ENCODE data around the gene PRDM11.
A peak's percentile ranks its signal among the peaks of the same experiment; 100 is the strongest.

The PRDM11 gene

DNA sequence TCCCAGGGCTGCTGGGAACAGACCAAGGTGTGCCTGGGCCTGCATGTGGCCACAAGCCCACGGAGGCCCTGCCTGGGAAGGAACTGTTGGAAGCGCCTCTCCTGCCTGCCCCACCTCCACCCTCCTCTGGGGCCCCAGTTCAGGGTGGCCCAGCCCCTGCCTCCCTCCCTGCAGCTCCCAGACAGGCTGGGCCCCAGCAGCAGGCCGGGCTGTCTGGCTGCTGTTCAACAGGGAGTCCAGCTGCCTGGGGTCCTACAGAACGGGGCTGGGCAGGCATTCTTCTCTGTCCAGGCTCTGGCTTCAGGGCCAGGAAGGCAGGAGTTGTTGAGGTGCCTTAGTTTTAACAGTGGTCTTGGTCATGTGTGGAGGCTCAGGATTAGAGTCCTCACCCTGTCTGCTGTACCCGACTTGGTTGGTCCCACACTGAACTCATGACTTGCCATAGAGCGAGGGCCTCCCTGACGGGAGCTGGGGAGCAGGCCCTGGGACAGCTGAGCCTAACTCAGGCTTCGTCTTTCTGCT, 11.8 kb downstream of the PRDM11 start:
- DNase-seq: no peak

GRCh38 chr11:45158891-45159605, 12.6 kb downstream of the PRDM11 start:
- DNase-seq: no peak

- no peak for DNase-seq
These were observed 13.4 kb downstream of the PRDM11 start for GRCh38 chr11:45159781-45160365.

GRCh38 chr11:45161252-45162063, 15.0 kb downstream of the PRDM11 start:
- DNase-seq: no peak

DNA sequence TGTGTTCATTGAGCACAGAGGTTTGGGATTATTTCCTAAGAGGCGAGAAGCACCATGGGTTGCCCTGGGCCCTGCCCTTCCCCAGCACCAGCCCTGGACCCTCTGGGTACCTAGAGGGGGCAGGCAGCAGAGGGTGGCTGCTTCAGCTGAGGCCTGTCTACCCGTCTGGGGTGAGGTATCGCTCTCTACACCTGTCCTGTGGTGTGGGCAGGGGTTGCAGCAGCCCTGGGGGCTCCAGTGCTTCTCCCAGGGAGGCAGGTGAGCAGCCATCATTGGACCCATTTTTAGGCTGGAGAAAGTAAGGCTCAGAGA, 15.6 kb downstream of the PRDM11 start:
- no peak for DNase-seq

DNA sequence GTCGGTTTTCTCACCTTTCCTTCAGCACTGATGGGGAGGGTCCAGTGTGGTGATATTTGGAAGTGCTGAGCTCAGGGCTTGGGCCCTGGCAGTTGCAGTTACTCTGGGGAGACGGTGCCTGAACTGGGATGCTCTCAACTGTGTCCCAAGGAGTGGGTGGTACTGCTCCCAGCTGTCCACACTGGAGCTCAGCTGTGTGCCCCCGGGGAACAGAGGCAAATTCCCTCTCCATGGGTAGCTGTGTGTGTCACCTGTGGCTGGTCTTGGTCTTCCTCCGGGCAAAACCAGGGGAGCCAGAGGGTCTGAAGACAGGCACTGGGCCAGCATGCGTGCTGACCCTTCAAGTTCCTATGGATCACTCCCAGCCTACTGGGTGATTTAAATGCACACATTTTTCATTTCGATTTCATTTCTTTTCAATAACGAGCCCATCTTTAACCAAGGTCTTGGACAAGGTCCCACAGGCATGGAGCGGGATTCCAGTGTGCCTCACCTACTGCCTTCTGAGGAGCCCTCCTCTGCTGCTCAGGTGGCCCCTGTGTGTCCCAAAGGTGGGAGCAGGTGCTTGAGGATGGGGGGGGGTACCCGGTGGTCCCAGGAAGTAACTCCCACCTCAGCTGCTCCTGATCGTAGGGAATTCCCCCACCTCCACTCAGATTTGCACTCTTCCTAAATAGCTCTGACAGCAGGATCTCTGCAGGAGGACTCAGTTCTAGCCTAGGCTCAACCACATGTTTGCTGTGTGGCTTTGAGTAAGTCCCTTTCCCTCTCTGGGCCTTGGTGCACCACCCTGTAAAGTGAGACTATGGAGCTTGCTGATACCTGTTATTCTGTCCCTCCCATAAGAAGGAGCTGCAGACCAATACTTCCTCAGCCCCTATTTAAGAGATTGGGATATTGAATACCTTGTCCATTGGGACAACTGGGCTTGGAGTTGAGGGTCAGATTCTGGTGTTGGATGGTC, 16.8 kb downstream of the PRDM11 start:
- no peak for DNase-seq

DNA sequence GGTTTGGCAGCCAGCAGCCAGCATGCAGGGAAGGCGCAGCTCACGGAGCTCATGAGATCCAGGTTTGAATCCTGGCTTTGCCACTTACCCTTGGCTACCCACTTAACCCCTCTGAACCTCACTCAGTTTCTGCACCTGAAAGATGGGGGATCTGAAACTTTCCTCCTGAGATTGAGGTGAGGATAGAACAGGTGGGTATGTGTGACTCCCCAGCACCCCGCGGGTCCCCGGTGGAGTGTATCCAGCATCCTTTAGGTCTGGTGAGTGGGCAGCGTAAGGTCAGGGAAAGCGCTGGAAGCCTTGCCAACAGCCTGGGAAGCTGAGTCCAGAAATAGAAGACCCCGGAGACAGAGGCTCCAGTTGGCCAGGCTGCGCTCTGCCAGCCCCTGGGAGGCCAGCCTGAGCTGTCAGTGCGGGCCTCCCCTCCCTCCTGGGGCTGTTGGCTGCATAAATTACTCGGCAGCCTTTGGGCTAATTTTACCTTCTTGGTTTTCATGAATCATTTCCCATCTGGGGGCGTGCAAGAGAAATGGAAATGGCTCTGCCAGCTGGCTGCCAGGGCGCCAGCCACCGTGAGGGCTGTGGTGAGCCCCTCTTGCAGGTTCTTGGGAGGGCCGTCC, 17.6 kb downstream of the PRDM11 start:
- DNase-seq: no peak

GRCh38 chr11:45165386-45165785, 18.9 kb downstream of the PRDM11 start:
- no peak for DNase-seq

- no peak for DNase-seq
These were observed 19.6 kb downstream of the PRDM11 start for GRCh38 chr11:45165806-45166603.

DNA sequence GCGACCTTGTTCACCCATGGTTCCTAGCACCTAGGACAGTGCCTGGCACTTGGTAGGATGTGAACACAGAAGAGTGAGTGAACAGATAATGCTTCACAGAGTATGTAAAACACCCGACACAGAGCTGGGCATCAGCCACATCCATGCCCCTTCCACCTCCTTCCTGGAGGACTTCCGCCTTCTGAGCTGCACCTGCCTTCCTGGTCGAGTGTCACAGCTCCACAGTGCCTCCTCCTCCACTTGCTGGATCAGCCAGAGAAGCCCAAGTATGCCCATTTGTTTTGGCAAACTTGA, 20.1 kb downstream of the PRDM11 start:
- no peak for DNase-seq

DNA sequence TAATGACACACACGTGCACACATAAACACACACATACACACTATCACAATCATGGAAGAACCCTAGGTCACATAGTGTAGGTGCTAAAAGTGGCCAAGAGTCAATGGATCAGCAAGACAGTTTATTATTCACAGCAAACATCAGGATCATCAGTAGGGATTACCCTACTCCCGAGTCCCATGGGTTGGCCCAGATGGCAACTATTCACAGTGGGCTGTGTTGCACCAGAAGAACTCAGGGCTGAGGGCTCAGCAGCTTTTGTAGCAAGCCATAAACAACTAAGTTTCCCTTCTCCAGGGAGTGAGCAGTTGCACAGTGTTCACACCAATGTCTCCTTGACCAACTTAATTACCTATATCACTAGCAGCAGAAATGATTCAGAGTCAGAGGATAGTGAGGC, 20.8 kb downstream of the PRDM11 start:
- DNase-seq: no peak

DNA sequence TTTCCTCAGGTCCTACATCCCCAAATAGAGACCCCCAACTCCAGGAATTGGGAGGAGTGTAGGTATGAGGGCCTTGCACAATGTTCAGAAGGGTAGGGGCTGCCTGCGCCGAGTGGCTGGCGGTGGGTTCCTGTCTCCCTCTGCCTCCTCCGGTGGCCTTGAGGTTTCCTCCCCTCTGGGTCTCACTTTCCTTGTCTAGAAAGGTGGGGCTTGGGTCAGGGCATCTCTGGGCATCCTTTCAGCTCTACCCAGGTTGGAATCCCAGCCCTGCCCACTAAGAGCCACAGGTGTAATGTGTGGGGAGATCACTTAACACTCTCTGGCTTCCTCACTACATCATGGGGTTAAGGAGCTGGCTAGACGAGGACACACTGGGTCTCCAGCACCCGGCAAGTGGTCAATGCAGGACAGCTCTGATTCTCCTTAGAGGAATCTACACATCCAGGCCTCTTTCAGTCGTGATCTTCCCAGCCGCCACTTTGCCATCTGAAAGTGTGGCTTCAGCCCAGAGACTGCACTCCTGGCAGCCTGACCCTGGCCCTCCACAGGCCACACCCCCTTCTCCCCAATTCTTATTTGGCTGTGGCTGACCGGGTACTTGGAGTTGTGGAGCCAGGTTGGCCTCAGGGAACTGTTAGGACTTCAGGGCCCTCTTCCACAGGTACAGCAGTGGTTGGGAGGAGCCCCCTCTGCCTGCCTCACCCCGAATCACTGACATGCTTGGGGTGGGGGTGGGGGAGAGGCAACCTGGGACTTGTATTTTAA, 22.1 kb downstream of the PRDM11 start:
- DNase-seq: no peak

GRCh38 chr11:45169310-45170072, 23.1 kb downstream of the PRDM11 start:
- peak; percentile 2 to 6 for DNase-seq

- no peak for DNase-seq
These were observed 24.0 kb downstream of the PRDM11 start for GRCh38 chr11:45170484-45170883.

- no peak for DNase-seq
These were observed 25.1 kb downstream of the PRDM11 start for GRCh38 chr11:45171550-45171949.

DNA sequence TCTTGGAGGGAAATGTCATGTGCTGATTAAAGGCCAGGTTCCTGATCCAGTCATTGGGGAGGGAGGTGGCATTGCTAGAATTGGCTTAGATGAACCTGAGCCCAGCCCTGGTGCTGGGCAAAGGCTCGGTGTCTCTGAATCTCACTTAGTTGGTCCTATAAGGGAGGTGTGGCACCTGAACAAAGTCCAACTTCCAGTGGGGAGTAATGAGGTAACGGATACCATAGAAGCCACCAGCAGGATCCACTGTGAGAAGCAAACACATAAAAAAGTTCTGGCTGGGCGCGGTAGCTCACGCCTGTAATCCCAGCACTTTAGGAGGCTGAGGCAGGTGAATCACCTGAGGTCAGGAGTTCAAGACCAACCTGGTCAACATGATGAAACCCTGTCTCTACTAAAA, 26.6 kb downstream of the PRDM11 start:
- no peak for DNase-seq

- no peak for DNase-seq
These were observed 27.9 kb downstream of the PRDM11 start for GRCh38 chr11:45174168-45174835.

DNA sequence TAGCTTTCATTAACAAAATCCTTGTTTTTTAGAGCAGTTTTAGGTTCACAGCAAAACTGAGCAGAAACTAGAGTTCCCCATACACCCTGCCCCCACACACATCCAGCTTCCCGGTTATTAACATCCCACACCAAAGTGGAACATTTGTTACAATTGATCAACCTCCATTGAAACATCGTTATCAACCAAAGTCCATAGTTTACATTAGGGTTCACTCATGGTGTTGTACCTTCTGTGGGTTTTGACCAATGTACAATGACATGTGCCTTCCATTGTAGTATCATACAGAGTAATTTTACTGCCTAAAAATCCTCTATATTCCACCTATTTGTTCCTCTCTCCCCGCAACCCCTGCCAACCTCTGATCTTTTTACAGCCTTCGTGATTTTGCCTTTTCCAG, 28.5 kb downstream of the PRDM11 start:
- no peak for DNase-seq

GRCh38 chr11:45176996-45177395, 30.6 kb downstream of the PRDM11 start:
- DNase-seq: no peak
